ENCODE results near the gene SNX2.
"Not testable (repeated sequence)": the region's sequence is repeated elsewhere in the genome, so short reads cannot be mapped to it uniquely, and the experiment has no call there.

- not testable (repeated sequence) for TF ChIP-seq POLR2A (IDR thresholded peaks at IDR 0.05); CTCF (IDR thresholded peaks at IDR 0.05); POLR2AphosphoS5 (IDR thresholded peaks at IDR 0.05; ENCODE audit: insufficient read depth in 1 of 2, low read depth in 1 of 2)
Observed at GRCh38 chr5:122857538-122857937, 82.7 kb downstream of the SNX2 start.

Data from vagina (tissue), 2 donors.